Measurements from ENCODE around the gene PLCXD3. TPM values are rescaled to one million over a fixed set of nuclear protein-coding genes. Genes with fewer than 3 reads are reported as not detected.
"Not testable (repeated sequence)": the region's sequence is repeated elsewhere in the genome, so short reads cannot be mapped to it uniquely, and the experiment has no call there.

PLCXD3 gene
- polyA plus RNA-seq, 4 donors, result 0.38 to 0.63 (median 0.42) TPM

GRCh38 chr5:41363343-41363986 is 146.9 kb downstream of the PLCXD3 start:
- DNase-seq (ENCODE audit: low read depth in 4 of 4, low spot score in 3 of 4), result no peak

DNA sequence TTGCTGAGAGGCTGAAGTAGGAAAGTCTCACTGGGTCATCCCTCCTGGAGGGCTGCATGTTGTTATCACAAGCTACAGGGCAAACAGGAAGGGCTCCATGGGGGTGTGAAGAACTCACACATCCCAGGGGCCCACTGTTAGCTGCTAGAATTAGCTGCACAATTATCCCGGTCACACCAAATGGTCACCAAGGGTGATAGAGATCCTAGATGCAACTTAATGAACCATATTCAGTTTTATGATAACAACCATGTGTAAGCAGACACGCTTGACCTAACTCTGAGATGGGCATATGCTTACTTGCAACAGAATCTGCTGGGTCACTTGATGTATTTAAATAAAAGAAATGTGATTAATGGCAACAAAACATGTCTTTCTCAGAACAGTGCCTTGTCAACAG is 153.6 kb downstream of the PLCXD3 start:
- DNase-seq (ENCODE audit: low read depth in 4 of 4, low spot score in 3 of 4), result no peak

DNA sequence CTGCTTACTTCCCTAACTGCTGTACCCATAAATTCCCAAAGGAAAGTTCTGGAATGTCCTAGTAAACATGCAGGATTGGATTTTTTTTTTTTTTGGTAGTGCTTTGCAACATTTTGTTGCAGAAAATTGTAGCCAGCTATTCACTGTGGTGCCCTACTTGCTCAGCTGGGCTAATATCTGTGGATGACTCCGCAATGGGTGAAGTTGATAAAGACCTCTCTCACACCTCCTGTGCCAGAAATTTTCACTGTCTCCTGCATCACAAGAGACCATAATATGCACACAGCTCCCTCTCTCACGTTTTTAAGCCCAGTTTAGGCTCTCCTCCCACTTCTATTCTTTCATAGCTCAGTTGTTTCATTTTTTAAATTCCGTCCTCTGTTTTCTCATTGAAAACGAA is 160.6 kb downstream of the PLCXD3 start:
- no peak for DNase-seq (ENCODE audit: low read depth in 4 of 4, low spot score in 3 of 4)

- DNase-seq (ENCODE audit: low read depth in 4 of 4, low spot score in 3 of 4), result no peak
Observed at GRCh38 chr5:41347569-41347968, 162.8 kb downstream of the PLCXD3 start.

DNA sequence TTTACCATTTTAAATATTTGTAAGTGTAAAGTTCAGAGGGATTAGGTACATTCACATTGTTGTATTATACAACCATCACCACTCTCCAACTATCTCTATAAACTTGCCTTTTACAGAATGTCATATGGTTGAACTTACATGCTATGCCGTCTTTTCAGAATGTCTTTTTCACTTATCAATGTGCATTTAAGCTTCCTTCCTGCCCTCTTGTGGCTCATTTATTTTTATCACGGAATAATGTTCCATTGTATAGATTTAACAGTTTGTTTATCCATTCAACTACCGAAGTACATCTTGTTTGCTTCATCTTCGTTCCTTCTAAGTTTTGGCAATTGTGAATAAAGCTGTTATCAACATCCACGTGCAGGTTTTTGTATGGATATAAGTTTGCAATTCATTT is 163.8 kb downstream of the PLCXD3 start:
- DNase-seq (ENCODE audit: low read depth in 4 of 4, low spot score in 3 of 4), result no peak

DNA sequence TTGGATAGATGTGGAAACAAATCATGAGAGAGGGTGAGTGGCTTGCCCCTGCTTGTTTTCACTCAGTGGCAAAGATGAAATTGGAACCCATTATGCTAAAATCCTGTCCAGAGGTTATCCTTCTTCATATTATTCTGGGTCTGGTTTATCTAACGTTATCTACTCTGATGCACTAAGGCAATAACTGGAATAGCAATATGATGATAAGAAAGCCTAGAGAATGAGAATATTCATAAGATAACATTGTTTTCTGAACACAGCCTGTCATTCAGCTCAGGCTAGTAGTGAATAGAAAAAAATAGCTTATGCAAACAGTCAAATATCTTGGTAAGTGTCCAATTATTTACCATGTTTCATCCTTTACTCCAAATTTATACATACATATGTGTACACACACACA is 165.1 kb downstream of the PLCXD3 start:
- DNase-seq (ENCODE audit: low read depth in 4 of 4, low spot score in 3 of 4), result no peak

DNA sequence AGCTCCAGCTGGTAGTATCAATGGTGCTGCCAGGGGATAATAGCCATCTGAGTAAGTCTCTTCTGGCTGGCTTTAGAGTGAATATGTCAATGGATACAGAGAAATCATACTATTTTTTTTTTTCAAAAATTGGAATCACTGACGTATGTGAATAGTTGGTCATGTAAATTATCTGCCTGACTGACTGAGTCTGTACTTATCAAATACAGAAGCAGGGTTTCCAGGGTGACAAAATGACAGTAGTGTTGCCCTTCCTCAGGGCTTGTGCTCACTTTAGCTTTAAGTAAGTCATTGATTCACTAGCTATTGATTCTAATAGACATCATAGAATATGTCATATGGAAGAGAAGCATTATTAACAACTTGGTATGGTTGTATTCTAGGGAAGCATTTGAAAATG is 171.1 kb downstream of the PLCXD3 start:
- no peak for DNase-seq (ENCODE audit: low read depth in 4 of 4, low spot score in 3 of 4)

DNA sequence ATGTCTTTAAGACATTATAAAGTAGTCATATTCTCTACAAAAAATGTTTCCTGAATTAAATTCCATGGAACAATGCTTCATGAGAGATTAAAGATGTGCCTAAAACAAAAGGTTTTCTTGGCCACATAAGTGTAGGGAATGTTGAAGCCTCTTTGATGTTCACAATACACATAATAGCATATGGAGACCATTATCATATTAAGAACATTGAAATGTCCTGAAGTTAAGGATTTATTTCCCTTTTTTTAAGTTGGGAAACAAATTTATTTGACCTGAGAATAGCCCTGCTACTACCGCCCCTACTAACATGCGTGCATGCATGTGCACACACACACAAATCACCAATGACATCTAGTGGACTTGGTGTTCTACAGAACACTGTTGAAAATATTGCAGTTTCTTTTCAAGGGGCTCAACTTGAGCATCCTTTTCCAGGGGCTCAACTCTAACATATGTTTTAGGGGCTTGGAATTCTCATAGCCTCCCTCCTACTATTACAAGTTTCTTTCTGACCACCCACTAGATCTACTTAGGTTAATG is 172.2 kb downstream of the PLCXD3 start:
- DNase-seq (ENCODE audit: low read depth in 4 of 4, low spot score in 3 of 4), result peak in 1 of 4 donors; percentile 16

- DNase-seq (ENCODE audit: low read depth in 4 of 4, low spot score in 3 of 4), result no peak
Observed at GRCh38 chr5:41337724-41338123, 172.7 kb downstream of the PLCXD3 start.

DNA sequence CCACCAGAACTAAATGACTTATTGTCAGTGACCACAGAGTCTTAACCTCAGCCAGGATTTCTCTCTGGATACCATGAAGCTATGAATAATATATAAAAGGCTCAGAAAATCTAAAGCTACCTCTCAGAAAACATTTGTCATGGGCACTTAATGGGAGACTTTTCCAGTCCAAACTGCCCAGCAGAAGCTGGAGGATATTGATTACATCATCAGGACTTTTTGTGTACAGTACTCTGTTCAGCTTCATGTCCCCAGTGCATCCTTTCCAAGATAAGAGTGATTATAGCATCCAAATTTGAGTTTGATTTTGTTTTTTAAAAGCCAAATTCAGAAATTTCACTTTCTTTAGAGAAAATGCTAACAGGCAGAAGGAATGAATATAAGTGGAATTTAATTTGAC is 173.2 kb downstream of the PLCXD3 start:
- DNase-seq (ENCODE audit: low read depth in 4 of 4, low spot score in 3 of 4), result no peak

DNA sequence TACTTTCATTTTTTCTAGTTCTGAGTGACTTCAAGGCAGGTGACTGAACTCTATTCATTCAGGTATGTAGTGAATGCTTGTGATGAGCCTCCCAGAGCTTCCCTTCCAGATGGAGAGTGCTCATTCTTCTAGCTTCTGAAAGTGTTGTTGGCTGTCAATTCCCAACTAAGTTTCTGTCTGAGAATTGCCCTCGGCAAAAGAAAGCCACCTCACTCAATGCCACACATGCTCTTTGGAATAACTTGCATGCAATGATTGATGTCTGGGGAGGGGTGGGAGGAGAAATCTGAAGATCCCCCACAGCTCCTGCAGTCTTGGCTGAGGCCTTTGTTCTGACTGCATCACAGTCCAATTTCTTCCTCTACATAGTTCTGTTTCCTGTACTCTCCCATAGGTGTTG is 173.9 kb downstream of the PLCXD3 start:
- no peak for DNase-seq (ENCODE audit: low read depth in 4 of 4, low spot score in 3 of 4)

- DNase-seq (ENCODE audit: low read depth in 4 of 4, low spot score in 3 of 4), result no peak
Observed at GRCh38 chr5:41335596-41336181, 174.7 kb downstream of the PLCXD3 start.

GRCh38 chr5:41334758-41335157 is 175.6 kb downstream of the PLCXD3 start:
- no peak for DNase-seq (ENCODE audit: low read depth in 4 of 4, low spot score in 3 of 4)

DNA sequence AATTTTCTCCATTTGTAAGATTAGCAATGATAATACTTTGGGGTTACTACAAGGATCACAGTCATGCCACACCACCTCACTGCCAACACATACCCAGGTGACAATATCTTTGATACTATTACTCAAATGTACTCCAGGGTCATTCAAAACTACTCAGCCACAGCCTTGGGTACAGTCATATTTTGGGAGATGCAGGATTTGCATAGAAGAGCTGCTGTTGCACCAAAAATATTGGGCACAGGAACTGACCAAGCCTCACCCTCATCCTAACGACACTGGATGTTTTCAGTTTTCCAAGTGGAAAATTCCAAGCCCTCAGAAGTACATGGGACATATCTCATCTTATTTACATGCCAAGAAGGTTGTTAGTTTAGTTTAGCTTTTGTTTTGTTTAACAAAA is 176.2 kb downstream of the PLCXD3 start:
- DNase-seq (ENCODE audit: low read depth in 4 of 4, low spot score in 3 of 4), result no peak

DNA sequence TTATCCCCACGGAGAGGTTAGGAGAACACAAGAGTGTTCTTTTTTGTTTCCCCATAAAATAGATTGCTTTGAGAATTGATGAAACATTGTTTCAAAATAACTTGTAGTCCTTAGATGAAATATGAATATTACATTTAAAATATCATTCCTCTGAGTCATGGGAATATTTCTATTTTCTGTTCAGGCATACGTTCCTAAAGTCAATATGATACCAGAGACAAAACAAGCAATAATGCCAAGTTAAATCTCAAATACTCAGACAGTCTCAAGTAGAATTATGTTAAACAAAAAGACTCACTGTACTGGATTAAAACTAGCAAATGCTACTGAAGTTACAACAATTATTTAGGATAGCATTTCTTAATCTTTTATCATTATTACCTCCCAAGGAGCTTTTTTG is 185.3 kb downstream of the PLCXD3 start:
- no peak for DNase-seq (ENCODE audit: low read depth in 4 of 4, low spot score in 3 of 4)

DNA sequence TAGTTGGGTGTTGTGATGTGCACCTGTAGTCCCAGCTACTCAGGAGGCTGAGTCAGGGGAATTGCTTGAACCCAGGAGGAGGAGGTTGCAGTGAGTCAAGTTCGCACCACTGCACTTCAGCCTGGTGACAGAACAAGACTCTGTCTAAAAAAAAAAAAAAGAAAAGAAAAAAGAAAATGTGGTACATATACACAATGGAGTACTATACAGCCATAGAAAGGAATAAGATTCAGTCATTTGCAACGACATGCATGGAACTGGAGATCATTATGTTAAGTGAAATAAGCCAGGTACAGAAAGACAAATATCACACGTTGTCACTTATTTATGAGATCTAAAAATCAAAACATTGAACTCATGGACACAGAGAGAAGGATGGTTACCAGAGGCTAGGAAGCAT is 187.6 kb downstream of the PLCXD3 start:
- not testable (repeated sequence) for DNase-seq (ENCODE audit: low read depth in 4 of 4, low spot score in 3 of 4)

DNA sequence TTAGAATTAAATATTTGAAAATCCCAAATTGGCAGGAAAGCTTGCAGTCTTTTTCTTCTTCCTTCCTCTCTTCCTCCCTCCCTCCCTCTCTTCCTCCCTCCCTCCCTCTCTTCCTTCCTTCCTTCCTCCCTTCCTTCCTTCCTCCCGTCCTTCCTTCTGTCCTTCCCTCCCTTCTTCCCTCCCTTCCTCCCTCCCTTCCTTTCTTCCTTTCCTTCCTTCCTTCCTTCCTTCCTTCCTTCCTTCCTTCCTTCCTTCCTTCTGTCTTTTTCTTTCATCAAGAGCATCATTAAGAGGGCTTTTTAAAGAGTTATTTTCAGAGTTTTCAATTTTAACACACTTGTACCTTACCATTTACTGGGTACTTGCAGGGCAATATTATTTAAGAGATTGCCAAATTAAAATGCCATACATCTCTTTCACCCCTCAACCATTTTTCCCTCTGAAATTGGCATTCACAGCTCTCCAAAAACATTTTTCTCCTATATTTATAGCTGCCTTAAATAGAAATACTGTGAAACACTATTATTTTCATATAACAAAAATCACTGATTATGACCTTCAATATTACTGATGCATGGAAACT is 197.8 kb downstream of the PLCXD3 start:
- DNase-seq (ENCODE audit: low read depth in 4 of 4, low spot score in 3 of 4), result no peak

GRCh38 chr5:41312066-41312465 is 198.3 kb downstream of the PLCXD3 start:
- no peak for DNase-seq (ENCODE audit: low read depth in 4 of 4, low spot score in 3 of 4)

GRCh38 chr5:41309275-41309674 is 201.1 kb downstream of the PLCXD3 start:
- no peak for DNase-seq (ENCODE audit: low read depth in 4 of 4, low spot score in 3 of 4)

DNA sequence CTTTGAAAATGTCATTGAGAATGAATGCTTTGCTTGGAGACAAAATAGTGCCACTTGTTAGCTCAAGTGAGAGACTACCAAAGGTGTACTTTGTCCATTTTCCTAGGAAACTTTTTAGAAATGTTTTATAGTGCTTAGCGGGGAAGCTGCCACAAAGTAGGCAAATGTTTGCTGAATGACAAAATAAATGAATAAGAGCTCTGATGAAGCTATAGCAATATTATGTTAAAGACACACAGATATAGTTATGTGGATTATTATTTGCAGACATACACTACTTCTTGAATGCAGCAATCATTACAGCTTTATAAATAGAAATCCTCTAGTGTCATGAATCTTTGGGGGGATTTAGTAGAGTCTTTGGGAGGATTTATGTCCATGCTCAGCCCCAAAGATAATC is 204.4 kb downstream of the PLCXD3 start:
- DNase-seq (ENCODE audit: low read depth in 4 of 4, low spot score in 3 of 4), result no peak

DNA sequence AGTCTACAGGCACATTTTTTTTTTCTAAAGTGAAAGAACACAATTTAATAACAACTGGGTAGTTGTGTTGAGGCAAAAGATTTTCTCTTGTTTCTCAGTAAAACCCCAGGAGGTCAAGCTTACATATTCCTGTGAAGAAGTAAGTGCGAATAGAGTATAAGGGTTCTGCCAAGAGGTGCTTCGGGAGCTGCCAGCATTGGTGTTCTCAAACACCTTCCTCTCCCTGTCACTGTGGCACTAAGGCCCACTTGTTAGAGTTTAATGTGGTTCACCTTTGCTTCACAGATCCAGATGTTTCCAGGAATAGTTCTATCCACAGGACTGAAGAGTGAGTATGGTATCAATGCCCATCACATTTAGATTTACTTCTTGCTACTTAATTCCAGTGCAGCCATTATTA is 205.3 kb downstream of the PLCXD3 start:
- no peak for DNase-seq (ENCODE audit: low read depth in 4 of 4, low spot score in 3 of 4)

- DNase-seq (ENCODE audit: low read depth in 4 of 4, low spot score in 3 of 4), result no peak
Observed at GRCh38 chr5:41296066-41296465, 214.3 kb downstream of the PLCXD3 start.

All from right renal pelvis (tissue), 4 donors.